Erythroblast (primary cell): Measurements from ENCODE around the gene FRMD4A.

Source experiments
- GATA1 ChIP-seq: IDR thresholded peaks from 2 replicates; pipeline ENCODE4 v1.6.1; 2011; ENCODE audit warnings: low read depth, mild to moderate bottlenecking, control low read depth, low read length, moderate library complexity
- POLR2A ChIP-seq: IDR thresholded peaks from 2 replicates; pipeline ENCODE4 v1.6.1; 2011; ENCODE audit warnings: mild to moderate bottlenecking, low read length

DNA sequence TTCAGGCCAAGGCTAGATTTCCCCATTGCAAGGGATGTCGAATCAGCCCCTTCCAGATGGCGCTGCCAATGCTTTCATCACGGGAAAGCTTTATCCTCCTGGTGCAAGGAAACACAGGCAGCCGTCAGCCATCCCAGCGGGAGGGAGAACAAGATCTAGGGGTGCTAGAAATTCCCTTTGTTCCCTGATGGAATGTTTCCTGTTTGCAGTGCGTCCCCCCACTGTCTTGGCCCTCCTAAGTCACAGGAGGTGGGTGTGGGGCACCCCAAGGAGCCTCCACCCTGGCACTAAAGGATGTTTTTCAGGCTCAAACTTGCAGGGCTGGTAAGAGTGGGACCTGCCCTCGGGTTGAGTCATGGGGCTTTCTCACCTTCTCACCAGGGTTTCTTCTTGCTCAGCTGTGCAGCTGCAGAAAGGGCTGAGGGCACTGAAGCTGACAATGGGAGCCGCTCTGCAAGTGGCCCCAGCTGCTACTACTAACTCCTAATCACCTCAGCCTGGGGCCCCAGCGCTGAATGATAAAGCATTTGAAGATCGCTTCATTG lies 640.4 kb downstream of the FRMD4A start:
- TF ChIP-seq POLR2A (no peak), GATA1 (no peak)
